ENCODE results near the gene MVK. TPM values are rescaled to one million over a fixed set of nuclear protein-coding genes. Genes with fewer than 3 reads are reported as not detected.

Gene MVK
- total RNA-seq, 1 experiment from 2014 or later = 50.8 TPM

DNA sequence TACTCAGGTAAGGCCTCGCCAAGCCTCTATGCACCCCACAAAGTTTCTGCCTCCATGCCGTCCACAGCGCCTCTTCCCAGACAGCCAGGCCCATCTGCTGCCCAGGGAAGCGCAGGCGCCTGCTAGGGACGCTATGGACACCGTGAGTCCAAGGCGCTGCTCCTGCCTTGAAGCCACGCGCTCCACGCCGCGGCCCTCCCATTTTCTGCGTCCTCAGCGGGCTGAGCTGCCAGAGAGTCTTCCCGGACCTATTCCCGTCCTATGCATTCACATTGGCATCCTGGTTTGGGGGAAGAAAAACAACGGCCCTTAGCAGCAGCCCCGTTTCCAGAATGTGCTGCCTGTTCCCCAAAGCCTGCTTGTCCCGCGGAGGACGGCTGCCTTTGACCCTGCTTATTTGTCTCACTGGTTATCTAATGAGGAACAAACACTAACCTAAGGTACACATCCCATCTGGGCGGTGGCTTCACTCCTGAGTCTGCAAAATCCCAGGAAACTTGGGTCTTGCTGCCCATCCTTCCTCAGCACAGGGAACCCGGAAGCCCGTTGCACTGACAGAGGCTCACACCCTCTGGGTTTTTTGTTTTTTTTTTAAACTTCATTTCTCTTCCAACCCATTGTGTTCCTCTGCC, 38.2 kb upstream of the MVK start:
- Histone ChIP-seq H2AFZ (no peak overlapping the region), H3K4me3 (no peak overlapping the region), H4K20me1 (ENCODE audit: insufficient read depth) (no peaks in the 10 kb centered on the region), H3K27me3 (ENCODE audit: insufficient read depth, low read depth) (no peaks in the 10 kb centered on the region), H3K27ac (no peak overlapping the region), H3K36me3 (ENCODE audit: low read depth) (no peaks in the 10 kb centered on the region), H3F3A (ENCODE audit: insufficient read depth, low read depth) (no peaks in the 10 kb centered on the region), H3K4me2 (no peak overlapping the region), H3K4me1 (replicated peaks; ENCODE audit: insufficient read depth) (no peaks in the 10 kb centered on the region), H3K9me3 (ENCODE audit: insufficient read depth, low read depth) (no peaks in the 10 kb centered on the region), H3K9me2 (ENCODE audit: insufficient read depth) (no peaks in the 10 kb centered on the region), H3K79me2 (ENCODE audit: low read depth) (no peaks in the 10 kb centered on the region)
- no peak for TF ChIP-seq EZH2 (IDR thresholded peaks at IDR 0.05; ENCODE audit: low read depth)
- TF ChIP-seq, protein P1, sequence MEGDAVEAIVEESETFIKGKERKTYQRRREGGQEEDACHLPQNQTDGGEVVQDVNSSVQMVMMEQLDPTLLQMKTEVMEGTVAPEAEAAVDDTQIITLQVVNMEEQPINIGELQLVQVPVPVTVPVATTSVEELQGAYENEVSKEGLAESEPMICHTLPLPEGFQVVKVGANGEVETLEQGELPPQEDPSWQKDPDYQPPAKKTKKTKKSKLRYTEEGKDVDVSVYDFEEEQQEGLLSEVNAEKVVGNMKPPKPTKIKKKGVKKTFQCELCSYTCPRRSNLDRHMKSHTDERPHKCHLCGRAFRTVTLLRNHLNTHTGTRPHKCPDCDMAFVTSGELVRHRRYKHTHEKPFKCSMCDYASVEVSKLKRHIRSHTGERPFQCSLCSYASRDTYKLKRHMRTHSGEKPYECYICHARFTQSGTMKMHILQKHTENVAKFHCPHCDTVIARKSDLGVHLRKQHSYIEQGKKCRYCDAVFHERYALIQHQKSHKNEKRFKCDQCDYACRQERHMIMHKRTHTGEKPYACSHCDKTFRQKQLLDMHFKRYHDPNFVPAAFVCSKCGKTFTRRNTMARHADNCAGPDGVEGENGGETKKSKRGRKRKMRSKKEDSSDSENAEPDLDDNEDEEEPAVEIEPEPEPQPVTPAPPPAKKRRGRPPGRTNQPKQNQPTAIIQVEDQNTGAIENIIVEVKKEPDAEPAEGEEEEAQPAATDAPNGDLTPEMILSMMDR (conservative IDR thresholded peaks at IDR 0.05) = no peak
- intact Hi-C loops (cut with micrococcal nuclease; ENCODE audit: unreplicated experiment) = no loop called here
- no peak for DNase-seq
- ChIA-PET POLR2A (ENCODE audit: unreplicated experiment) (no interaction called here), CTCF (no interaction called here)
- no TSS peak for BruUV-seq (replicated peaks)

DNA sequence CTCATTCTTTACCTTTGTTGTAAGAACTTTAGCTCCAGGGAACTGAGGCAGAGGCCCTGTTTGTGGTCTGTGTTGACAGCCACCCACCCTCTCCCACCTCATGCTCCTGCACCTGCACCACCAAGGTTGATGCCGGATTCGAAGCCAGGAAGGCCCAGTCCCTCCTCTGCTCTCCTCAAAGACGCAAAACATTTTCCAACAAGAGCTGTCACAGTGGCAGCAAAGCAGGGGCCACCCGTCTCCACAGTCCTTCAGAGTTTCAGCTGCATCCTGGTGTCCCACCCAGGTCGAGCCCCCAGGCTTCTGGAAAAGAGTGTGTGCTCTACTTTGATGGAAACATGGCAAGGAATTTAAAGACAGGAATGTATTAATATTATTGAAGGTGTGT, 37.7 kb upstream of the MVK start:
- H3K27me3 ChIP-seq (ENCODE audit: insufficient read depth, low read depth) = no peaks in the 10 kb centered on the region
- no peaks in the 10 kb centered on the region for H4K20me1 ChIP-seq (ENCODE audit: insufficient read depth)
- no peaks in the 10 kb centered on the region for H3F3A ChIP-seq (ENCODE audit: insufficient read depth, low read depth)
- BruUV-seq (replicated peaks) = no TSS peak
- DNase-seq = no peak
- no peak overlapping the region for H2AFZ ChIP-seq
- no peaks in the 10 kb centered on the region for H3K4me1 ChIP-seq (replicated peaks; ENCODE audit: insufficient read depth)
- H3K9me2 ChIP-seq (ENCODE audit: insufficient read depth) = no peaks in the 10 kb centered on the region
- H3K9me3 ChIP-seq (ENCODE audit: insufficient read depth, low read depth) = no peaks in the 10 kb centered on the region
- H3K27ac ChIP-seq = no peak overlapping the region
- no peak overlapping the region for H3K4me3 ChIP-seq
- H3K79me2 ChIP-seq (ENCODE audit: low read depth) = no peaks in the 10 kb centered on the region
- POLR2A ChIA-PET (ENCODE audit: unreplicated experiment) = no interaction called here
- no peaks in the 10 kb centered on the region for H3K36me3 ChIP-seq (ENCODE audit: low read depth)
- H3K4me2 ChIP-seq = no peak overlapping the region
- intact Hi-C loops (cut with micrococcal nuclease; ENCODE audit: unreplicated experiment) = no loop called here
- CTCF ChIA-PET = no interaction called here
- no peak for TF ChIP-seq EZH2 (IDR thresholded peaks at IDR 0.05; ENCODE audit: low read depth)
- TF ChIP-seq, protein P1 (conservative IDR thresholded peaks at IDR 0.05) = no peak

DNA sequence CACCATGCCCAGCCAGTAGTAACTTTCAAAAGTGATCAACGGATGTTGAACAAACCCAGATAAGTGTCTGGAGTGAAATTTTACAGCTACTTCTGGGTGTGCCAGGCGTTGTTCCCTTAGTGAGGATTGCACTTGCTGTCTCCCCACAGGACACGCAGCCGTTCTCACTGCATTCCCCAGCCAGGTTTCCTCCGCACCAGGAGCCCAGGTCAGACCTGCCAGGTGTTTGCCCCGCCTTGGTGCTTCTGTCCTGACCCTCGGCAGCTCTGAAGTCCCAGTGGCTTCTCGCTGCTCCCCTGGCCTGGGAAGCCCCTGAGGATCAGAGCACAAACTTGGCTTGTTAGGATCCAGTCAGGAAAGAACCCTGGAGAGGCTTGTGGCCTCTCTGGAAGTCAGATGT, 36.5 kb upstream of the MVK start:
- TF ChIP-seq, protein P1 (conservative IDR thresholded peaks at IDR 0.05) = no peak
- no peak for TF ChIP-seq EZH2 (IDR thresholded peaks at IDR 0.05; ENCODE audit: low read depth)
- ChIA-PET CTCF (interaction anchor here (0.6 kb wide), 1 partner anchor 304 kb away, joined by 3 read pairs; no protein-coding TSS in a partner anchor), POLR2A (ENCODE audit: unreplicated experiment) (interaction anchor here (0.6 kb wide), 1 partner anchor 761 kb away, joined by 4 read pairs; no protein-coding TSS in a partner anchor)
- no peaks in the 10 kb centered on the region for H3K36me3 ChIP-seq (ENCODE audit: low read depth)
- no peaks in the 10 kb centered on the region for H4K20me1 ChIP-seq (ENCODE audit: insufficient read depth)
- H3K27me3 ChIP-seq (ENCODE audit: insufficient read depth, low read depth) = no peaks in the 10 kb centered on the region
- no peak overlapping the region for H3K4me3 ChIP-seq
- H3F3A ChIP-seq (ENCODE audit: insufficient read depth, low read depth) = no peaks in the 10 kb centered on the region
- H2AFZ ChIP-seq = no peak overlapping the region
- intact Hi-C loops (cut with micrococcal nuclease; ENCODE audit: unreplicated experiment) = no loop called here
- peaks cover 7% of the 10 kb centered on the region for H3K4me1 ChIP-seq (replicated peaks; ENCODE audit: insufficient read depth)
- no TSS peak for BruUV-seq (replicated peaks)
- no peaks in the 10 kb centered on the region for H3K9me3 ChIP-seq (ENCODE audit: insufficient read depth, low read depth)
- H3K9me2 ChIP-seq (ENCODE audit: insufficient read depth) = no peaks in the 10 kb centered on the region
- H3K79me2 ChIP-seq (ENCODE audit: low read depth) = no peaks in the 10 kb centered on the region
- no peak for DNase-seq
- H3K27ac ChIP-seq = no peak overlapping the region
- H3K4me2 ChIP-seq = no peak overlapping the region

Data from PC-9 (cell line).